ENCODE results near the gene ZNF394. TPM values are rescaled to one million over a fixed set of nuclear protein-coding genes. Genes with fewer than 3 reads are reported as not detected.

The ZNF394 gene
- total and polyA plus RNA-seq, 12 donors, result 10.8 to 23.6 (median 16.0) TPM

DNA sequence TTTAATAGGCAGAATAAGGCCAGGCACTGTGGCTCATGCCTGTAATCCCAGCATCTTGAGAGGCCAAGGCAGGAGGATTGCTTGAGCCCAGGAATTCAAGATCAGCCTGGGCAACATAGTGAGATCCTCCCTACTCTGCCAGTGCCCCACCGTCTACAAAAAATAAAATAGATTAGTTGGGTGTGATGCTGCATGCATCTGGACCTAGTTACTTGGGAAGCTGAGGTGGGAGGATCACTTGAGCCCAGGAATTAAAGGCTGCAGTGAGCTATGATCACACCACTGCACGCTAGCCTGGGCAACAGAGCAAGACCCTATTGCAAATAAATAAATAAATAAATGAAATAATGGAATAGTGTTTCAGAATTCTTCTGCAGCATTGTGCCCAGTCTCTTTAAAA, 35.6 kb upstream of the ZNF394 start:
- TF ChIP-seq, protein P1, sequence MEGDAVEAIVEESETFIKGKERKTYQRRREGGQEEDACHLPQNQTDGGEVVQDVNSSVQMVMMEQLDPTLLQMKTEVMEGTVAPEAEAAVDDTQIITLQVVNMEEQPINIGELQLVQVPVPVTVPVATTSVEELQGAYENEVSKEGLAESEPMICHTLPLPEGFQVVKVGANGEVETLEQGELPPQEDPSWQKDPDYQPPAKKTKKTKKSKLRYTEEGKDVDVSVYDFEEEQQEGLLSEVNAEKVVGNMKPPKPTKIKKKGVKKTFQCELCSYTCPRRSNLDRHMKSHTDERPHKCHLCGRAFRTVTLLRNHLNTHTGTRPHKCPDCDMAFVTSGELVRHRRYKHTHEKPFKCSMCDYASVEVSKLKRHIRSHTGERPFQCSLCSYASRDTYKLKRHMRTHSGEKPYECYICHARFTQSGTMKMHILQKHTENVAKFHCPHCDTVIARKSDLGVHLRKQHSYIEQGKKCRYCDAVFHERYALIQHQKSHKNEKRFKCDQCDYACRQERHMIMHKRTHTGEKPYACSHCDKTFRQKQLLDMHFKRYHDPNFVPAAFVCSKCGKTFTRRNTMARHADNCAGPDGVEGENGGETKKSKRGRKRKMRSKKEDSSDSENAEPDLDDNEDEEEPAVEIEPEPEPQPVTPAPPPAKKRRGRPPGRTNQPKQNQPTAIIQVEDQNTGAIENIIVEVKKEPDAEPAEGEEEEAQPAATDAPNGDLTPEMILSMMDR (IDR thresholded peaks at IDR 0.05), result no peak
- DNase-seq, result no peak
- no peak overlapping the region for H3K4me3 ChIP-seq
- H3K27me3 ChIP-seq, result no peaks in the 10 kb centered on the region
- no peak for ATAC-seq
- intact Hi-C loops (cut with DNase I), result no loop called here
- no peaks in the 10 kb centered on the region for H3K4me1 ChIP-seq
- no peak overlapping the region for H3K27ac ChIP-seq
- H3K36me3 ChIP-seq, result peaks cover 8 to 38% (median 27%) of the 10 kb centered on the region in 9 donors
- peaks cover 3 to 97% (median 38%) of the 10 kb centered on the region in 11 donors for H3K9me3 ChIP-seq
- 95 to 100% methylated on average over 2 of the region's 2 CpGs for WGBS, 2 donors

DNA sequence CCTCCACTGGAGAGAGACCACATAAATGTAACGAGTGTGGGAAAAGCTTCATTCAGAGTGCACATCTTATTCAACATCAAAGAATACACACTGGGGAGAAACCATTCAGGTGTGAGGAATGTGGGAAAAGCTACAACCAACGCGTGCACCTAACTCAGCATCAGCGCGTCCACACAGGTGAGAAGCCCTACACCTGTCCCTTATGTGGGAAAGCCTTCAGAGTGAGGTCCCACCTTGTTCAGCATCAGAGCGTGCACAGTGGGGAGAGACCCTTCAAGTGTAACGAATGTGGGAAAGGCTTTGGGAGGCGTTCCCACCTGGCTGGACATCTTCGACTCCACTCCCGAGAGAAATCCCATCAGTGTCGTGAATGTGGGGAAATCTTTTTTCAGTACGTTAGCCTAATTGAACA, 31.3 kb upstream of the ZNF394 start:
- no peak overlapping the region for H3K4me3 ChIP-seq
- ATAC-seq (no peak), DNase-seq (no peak)
- no peaks in the 10 kb centered on the region for H3K27me3 ChIP-seq
- intact Hi-C loops (cut with DNase I), result no loop called here
- peaks cover 8 to 80% (median 65%) of the 10 kb centered on the region in 9 donors for H3K36me3 ChIP-seq
- 98 to 99% methylated on average over 12 of the region's 12 CpGs for WGBS, 2 donors
- TF ChIP-seq, protein P1 (IDR thresholded peaks at IDR 0.05), result no peak
- no peak overlapping the region for H3K27ac ChIP-seq
- no peaks in the 10 kb centered on the region for H3K4me1 ChIP-seq
- peaks cover 3 to 86% (median 35%) of the 10 kb centered on the region in 11 donors for H3K9me3 ChIP-seq

DNA sequence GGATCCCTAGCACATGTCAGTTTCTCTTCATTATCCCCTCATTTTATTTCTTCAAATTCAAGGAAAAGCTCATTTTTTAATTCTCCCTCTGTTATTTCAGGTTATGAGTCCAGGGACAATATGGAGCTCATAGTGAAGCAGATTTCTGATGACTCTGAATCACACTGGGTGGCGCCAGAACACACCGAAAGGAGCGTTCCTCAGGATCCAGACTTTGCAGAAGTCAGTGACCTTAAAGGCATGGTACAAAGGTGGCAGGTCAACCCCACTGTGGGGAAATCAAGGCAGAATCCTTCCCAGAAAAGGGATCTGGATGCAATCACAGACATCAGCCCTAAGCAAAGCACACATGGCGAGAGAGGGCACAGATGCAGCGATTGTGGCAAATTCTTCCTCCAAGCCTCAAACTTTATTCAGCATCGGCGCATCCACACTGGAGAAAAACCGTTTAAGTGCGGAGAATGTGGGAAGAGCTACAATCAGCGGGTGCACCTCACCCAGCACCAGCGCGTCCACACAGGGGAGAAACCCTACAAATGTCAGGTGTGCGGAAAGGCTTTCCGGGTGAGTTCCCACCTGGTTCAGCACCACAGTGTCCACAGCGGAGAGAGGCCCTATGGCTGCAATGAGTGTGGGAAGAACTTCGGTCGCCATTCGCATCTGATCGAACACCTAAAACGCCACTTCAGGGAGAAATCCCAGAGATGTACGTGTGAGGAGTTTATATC, 25.8 kb upstream of the ZNF394 start:
- Histone ChIP-seq H3K9me3 (peaks cover 0 to 31% (median 12%) of the 10 kb centered on the region in 11 donors), H3K36me3 (peaks cover 0 to 98% (median 51%) of the 10 kb centered on the region in 9 donors), H3K4me1 (no peaks in the 10 kb centered on the region), H3K27me3 (no peaks in the 10 kb centered on the region), H3K4me3 (no peak overlapping the region), H3K27ac (no peak overlapping the region)
- TF ChIP-seq, protein P1 (IDR thresholded peaks at IDR 0.05), result peak in 2 of 9 donors; percentile 25 to 27
- intact Hi-C loops (cut with DNase I), result no loop called here
- DNase-seq, result no peak
- 95% methylated on average over 21 of the region's 21 CpGs for WGBS, 2 donors
- ATAC-seq, result no peak

DNA sequence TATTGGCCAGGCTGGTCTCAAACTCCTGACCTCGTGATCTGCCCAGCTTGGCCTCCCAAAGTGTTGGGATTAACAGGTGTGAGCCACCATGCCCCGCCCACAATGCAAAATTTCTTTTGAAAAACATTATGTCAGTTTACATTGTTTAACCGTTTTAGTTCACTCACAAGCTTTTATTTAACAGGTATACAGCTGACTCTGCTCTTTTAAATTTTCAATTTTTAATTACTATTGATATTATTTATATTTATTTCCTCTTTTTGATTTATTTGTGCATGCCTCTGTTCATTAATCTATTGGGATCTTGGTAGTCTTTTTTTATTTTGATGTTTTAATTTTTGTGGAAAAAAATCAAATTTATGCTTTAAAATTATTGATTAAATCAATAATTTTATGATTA, 21.3 kb upstream of the ZNF394 start:
- intact Hi-C loops (cut with DNase I), result no loop called here
- H3K36me3 ChIP-seq, result peaks cover 0 to 93% (median 33%) of the 10 kb centered on the region in 9 donors
- H3K27me3 ChIP-seq, result no peaks in the 10 kb centered on the region

More for the DNA sequence above, 21.3 kb upstream of the ZNF394 start:
- 95 to 98% methylated on average over 3 of the region's 3 CpGs for WGBS, 2 donors
- DNase-seq, result no peak
- Histone ChIP-seq H3K4me1 (no peaks in the 10 kb centered on the region), H3K4me3 (no peak overlapping the region), H3K27ac (no peak overlapping the region), H3K9me3 (no peaks in the 10 kb centered on the region)
- ATAC-seq, result no peak
- TF ChIP-seq, protein P1 (IDR thresholded peaks at IDR 0.05), result no peak
